Non-pigmented ciliary epithelial cell (primary cell): ENCODE results near the gene U2SURP.
A peak's percentile ranks its signal among the peaks of the same experiment; 100 is the strongest.

Source experiments
- DNase-seq: peaks from one replicate; pipeline ENCODE4 v3.0.0-alpha.2; 2010; ENCODE audit warnings: low read depth

Gene U2SURP

GRCh38 chr3:143001369-143002082 is at the start of gene U2SURP:
Gene U2SURP, plus strand, starts transcription at chr3:143001570. Its CDS starts 59 bp downstream, at chr3:143001629.
- peak; percentile 92 for DNase-seq

GRCh38 chr3:142951794-142952193 is 49.6 kb upstream of the U2SURP start:
- DNase-seq = no peak

- no peak for DNase-seq
These were observed 48.8 kb upstream of the U2SURP start for GRCh38 chr3:142952272-142953193.

GRCh38 chr3:142953443-142953842 is 47.9 kb upstream of the U2SURP start:
- no peak for DNase-seq

- peak; percentile 30 for DNase-seq
These were observed 42.7 kb upstream of the U2SURP start for GRCh38 chr3:142958707-142959106.

- DNase-seq = no peak
These were observed 41.0 kb upstream of the U2SURP start for GRCh38 chr3:142960322-142960850.

GRCh38 chr3:142961539-142961938 is 39.8 kb upstream of the U2SURP start:
- DNase-seq = no peak

GRCh38 chr3:142962175-142962519 is 39.2 kb upstream of the U2SURP start:
- DNase-seq = no peak

GRCh38 chr3:142962520-142963233 is 38.7 kb upstream of the U2SURP start:
- DNase-seq = no peak

- DNase-seq = no peak
These were observed 38.2 kb upstream of the U2SURP start for GRCh38 chr3:142963234-142963515.

- no peak for DNase-seq
These were observed 37.6 kb upstream of the U2SURP start, which contains the start of gene PAQR9 for GRCh38 chr3:142963516-142964448. Gene PAQR9, minus strand, starts transcription at chr3:142963674. Its CDS starts 338 bp downstream, at chr3:142963336.

GRCh38 chr3:142965581-142965980 is 35.8 kb upstream of the U2SURP start:
- DNase-seq = no peak

- no peak for DNase-seq
These were observed 34.6 kb upstream of the U2SURP start for GRCh38 chr3:142966808-142967207.

GRCh38 chr3:142968319-142969025 is 32.9 kb upstream of the U2SURP start:
- DNase-seq = no peak

- no peak for DNase-seq
These were observed 29.9 kb upstream of the U2SURP start for GRCh38 chr3:142971431-142971830.

- no peak for DNase-seq
These were observed 29.1 kb upstream of the U2SURP start for GRCh38 chr3:142972092-142972753.

- no peak for DNase-seq
These were observed 28.0 kb upstream of the U2SURP start for GRCh38 chr3:142973217-142974009.

GRCh38 chr3:142975316-142975995 is 25.9 kb upstream of the U2SURP start:
- DNase-seq = no peak
